Uterus (tissue), 4 donors: ENCODE results near the gene SNX30. TPM values are rescaled to one million over a fixed set of nuclear protein-coding genes. Genes with fewer than 3 reads are reported as not detected.
A peak's percentile ranks its signal among the peaks of the same experiment; 100 is the strongest.
"Not testable (repeated sequence)": the region's sequence is repeated elsewhere in the genome, so short reads cannot be mapped to it uniquely, and the experiment has no call there.

Experiments
- DNase-seq, 2 donors: peaks; one replicate each; pipeline ENCODE4 v3.0.0-alpha.2; 2019 to 2020
- H3K27ac ChIP-seq, 2 donors: fragments of 200-600 bp; sonication (generic); 1 replicate in 1 of 2; 2 replicates in 1 of 2; pipeline ENCODE4 v1.5.1; 2016 to 2018
- H3K27me3 ChIP-seq, 2 donors: fragments of 200-600 bp; sonication (generic); one replicate each; pipeline ENCODE4 v1.5.1; 2018 to 2019; ENCODE audit warnings: control low read depth in 1 of 2
- H3K36me3 ChIP-seq, 2 donors: fragments of 200-600 bp; sonication (generic); one replicate each; pipeline ENCODE4 v1.5.1; 2019; ENCODE audit warnings: control low read depth in 1 of 2
- H3K4me1 ChIP-seq, 2 donors: fragments of 200-600 bp; sonication (generic); one replicate each; pipeline ENCODE4 v1.5.1; 2018 to 2019; ENCODE audit warnings: control low read depth in 1 of 2
- H3K4me3 ChIP-seq, 2 donors: fragments of 200-600 bp; sonication (generic); 1 replicate in 1 of 2; 2 replicates in 1 of 2; pipeline ENCODE4 v1.5.1; 2018 to 2019; ENCODE audit warnings: mild to moderate bottlenecking in 1 of 2
- H3K9me3 ChIP-seq, 2 donors: fragments of 200-600 bp; sonication (generic); one replicate each; pipeline ENCODE4 v1.5.1; 2019; ENCODE audit warnings: control low read depth in 1 of 2
- CTCF ChIP-seq, 4 experiments: fragments of 200-600 bp in 2 of 4; fragments of 450-650 bp in 2 of 4; sonication (generic) in 2 of 4; IDR thresholded peaks; one replicate each; pipeline ENCODE4 v1.5.1; 2016 to 2019; ENCODE audit warnings: antibody characterized with exemption in 4 of 4, mild to moderate bottlenecking in 2 of 4, moderate library complexity in 1 of 4
- POLR2A ChIP-seq, 2 donors: fragments of 450-650 bp; IDR thresholded peaks; one replicate each; pipeline ENCODE4 v1.6.1; 2016; ENCODE audit warnings: antibody characterized with exemption in 2 of 2, mild to moderate bottlenecking in 1 of 2, moderate library complexity in 1 of 2
- intact Hi-C: fragments of 100-400 bp; cut with DNase I; formaldehyde crosslinking; loops from one replicate; pipeline ENCODE4 v1.15.1; 2023; ENCODE audit warnings: low total_unique reads
- total RNA-seq, 4 donors: library from RNA; depleted of rRNA in 3 of 4; stranded (reverse); fragments of >200 nt in 3 of 4; gene quantifications; one replicate each; pipeline versions ENCODE4 v1.1.0 to v1.2.4, GENCODE V29; 2014 to 2023
- donor health status: DM: yes; HTN: yes; CAD: no.

SNX30 gene
- total RNA-seq, 4 donors from 2014 or later: 3.1 to 20.3 (median 11.6) TPM

- TF ChIP-seq POLR2A (IDR thresholded peaks at IDR 0.05): no peak
- TF ChIP-seq CTCF (IDR thresholded peaks at IDR 0.05): no peak
- intact Hi-C loops: no loop called here
- no peaks in the 10 kb centered on the region for H3K4me1 ChIP-seq
- H3K4me3 ChIP-seq: no peak overlapping the region
- no peaks in the 10 kb centered on the region for H3K36me3 ChIP-seq
- no peak for DNase-seq
- no peaks in the 10 kb centered on the region for H3K9me3 ChIP-seq
- H3K27ac ChIP-seq: no peak overlapping the region
- H3K27me3 ChIP-seq: no peaks in the 10 kb centered on the region
These were observed 37.9 kb upstream of the SNX30 start for GRCh38 chr9:112712678-112713077.

DNA sequence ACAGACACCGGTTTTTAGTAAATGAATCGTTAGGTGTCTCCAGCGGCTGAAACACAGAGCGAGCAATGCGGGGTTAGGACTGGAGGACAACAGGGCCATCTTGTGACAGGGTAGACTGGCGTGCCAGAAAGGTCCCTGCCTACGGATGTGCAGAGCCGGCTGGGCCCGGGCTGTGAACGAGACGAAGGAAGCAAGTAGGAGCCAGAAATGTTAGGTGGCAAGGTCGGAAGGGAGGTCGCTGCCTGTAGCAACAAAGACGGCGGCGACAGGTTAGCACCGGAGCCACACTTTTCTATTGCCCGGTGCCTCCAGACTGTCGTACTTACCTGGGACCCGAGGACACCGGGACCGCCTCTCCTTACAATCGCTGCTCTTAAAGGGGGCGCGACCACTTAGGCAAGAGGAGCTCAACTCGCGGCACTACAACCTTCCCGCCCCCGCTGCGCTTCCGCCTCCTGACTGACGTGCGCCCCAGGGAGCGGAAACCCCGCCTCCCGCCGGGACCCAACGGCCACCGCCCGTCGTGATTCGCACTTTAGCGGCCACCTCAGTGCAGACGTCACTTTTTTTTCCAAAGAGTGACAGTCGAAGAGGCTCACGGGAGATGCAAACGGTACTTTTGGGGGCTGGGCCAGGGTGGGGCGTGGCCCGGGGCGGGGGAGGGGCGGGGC, 32.8 kb upstream of the SNX30 start, which contains the start of gene INIP:
INIP (minus strand) TSS at position 457 of the 671 bp plus-strand sequence. CDS start 1,632 bp downstream, outside the sequence.
- peak within 1 kb of the TSS; percentile 91 to 92 for H3K27ac ChIP-seq
- no peaks in the 10 kb centered on the region for H3K9me3 ChIP-seq
- no peaks in the 10 kb centered on the region for H3K4me1 ChIP-seq
- H3K4me3 ChIP-seq: peak within 1 kb of the TSS; percentile 89 to 95
- peak in 1 of 4 experiments; percentile 26 for TF ChIP-seq CTCF (IDR thresholded peaks at IDR 0.05)
- peak; percentile 47 to 80 for TF ChIP-seq POLR2A (IDR thresholded peaks at IDR 0.05)
- intact Hi-C loops: no loop called here
- no peaks in the 10 kb centered on the region for H3K36me3 ChIP-seq
- DNase-seq: peak; percentile 94
- H3K27me3 ChIP-seq: no peaks in the 10 kb centered on the region

DNA sequence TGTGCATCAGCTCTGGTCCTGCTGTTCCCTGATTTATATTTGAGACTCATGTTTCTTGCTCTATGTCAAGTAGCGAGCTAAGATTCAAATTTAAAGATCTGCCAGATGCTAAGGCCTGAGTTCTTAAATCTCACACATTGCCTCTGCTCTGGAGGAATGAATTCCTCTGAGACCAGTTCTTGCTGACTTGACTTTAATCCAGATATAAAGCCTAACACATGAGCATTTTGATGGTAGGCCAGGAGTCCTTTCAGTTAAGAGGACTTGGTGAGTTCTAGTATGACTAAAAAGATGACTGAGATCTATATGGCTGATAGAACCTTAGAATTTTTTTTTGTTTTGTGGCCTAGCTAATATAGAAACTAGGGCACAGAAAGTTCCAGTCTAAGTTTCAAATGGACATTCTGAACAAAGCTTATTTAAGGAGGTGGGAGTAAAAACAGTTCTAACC, 31.3 kb upstream of the SNX30 start:
- H3K27me3 ChIP-seq: no peaks in the 10 kb centered on the region
- H3K36me3 ChIP-seq: no peaks in the 10 kb centered on the region
- H3K4me1 ChIP-seq: no peaks in the 10 kb centered on the region
- no peak overlapping the region for H3K4me3 ChIP-seq
- H3K9me3 ChIP-seq: no peaks in the 10 kb centered on the region
- peak overlapping the region; percentile 34 to 91 for H3K27ac ChIP-seq
- TF ChIP-seq CTCF (IDR thresholded peaks at IDR 0.05) (no peak), POLR2A (IDR thresholded peaks at IDR 0.05) (no peak)
- no peak for DNase-seq
- intact Hi-C loops: no loop called here

DNA sequence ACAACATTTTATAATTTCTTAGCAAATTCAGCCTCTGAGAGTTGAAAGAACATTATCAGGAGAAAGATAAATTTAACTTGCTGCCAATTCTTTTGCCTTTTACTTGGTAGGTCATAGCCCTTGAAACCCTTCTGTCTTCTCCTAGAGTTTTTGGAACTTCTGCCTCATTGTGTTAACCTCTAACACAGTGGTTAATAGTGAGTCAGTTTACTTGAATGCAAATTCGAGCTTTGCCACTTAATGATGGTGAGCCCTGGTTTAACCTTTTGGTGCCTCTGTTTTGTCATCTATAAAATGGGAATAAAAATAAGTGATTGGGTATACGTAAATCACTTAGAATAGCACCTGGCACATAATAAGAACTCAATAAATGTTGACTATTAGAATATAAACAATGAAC, 30.9 kb upstream of the SNX30 start:
- no peak for TF ChIP-seq POLR2A (IDR thresholded peaks at IDR 0.05)
- no peak for TF ChIP-seq CTCF (IDR thresholded peaks at IDR 0.05)
- DNase-seq: no peak
- intact Hi-C loops: no loop called here

DNA sequence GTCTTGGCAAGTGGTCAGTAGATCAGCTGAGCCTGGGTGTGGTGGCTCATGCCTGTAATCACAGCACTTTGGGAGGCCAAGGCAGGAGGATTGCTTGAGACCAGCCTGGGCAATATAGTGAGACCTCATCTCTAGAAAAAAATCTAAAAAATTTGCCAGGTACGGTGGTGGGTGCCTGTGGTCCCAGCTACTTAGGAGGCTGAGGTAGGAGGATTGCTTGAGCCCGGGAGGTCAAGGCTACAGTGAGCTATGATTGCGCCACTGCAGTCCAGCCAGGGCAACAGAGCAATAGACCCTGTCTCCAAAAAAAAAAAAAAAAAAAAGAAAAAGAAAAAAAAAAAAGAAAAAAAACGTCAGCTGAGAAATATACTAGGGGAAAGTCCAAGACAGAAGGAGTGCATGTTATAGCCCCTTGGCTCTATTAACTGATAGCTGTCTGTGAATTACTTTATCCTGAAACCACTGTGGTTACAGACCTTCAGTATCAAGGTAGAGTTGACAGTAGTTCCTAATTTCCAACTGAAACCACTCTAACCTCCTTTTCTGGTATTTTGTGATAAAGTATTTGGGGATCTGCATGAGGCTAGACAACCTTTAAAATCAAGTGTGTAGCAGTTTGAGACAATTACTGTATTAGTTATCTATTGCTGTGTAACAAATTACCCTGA, 30.3 kb upstream of the SNX30 start:
- Histone ChIP-seq H3K27me3 (no peaks in the 10 kb centered on the region), H3K4me1 (no peaks in the 10 kb centered on the region), H3K9me3 (no peaks in the 10 kb centered on the region), H3K27ac (no peak overlapping the region), H3K36me3 (no peaks in the 10 kb centered on the region), H3K4me3 (no peak overlapping the region)
- intact Hi-C loops: no loop called here
- TF ChIP-seq POLR2A (IDR thresholded peaks at IDR 0.05) (no peak), CTCF (IDR thresholded peaks at IDR 0.05) (no peak)
- DNase-seq: no peak

More for the DNA sequence above, 30.9 kb upstream of the SNX30 start:
- Histone ChIP-seq H3K27me3 (no peaks in the 10 kb centered on the region), H3K27ac (peak overlapping the region; percentile 34 to 91), H3K36me3 (no peaks in the 10 kb centered on the region), H3K4me3 (no peak overlapping the region), H3K9me3 (no peaks in the 10 kb centered on the region), H3K4me1 (no peaks in the 10 kb centered on the region)

- H3K4me1 ChIP-seq, DNase-seq, H3K27me3 ChIP-seq, H3K4me3 ChIP-seq, H3K9me3 ChIP-seq, intact Hi-C loops, H3K27ac ChIP-seq, H3K36me3 ChIP-seq: not testable (repeated sequence)
These were observed 27.8 kb upstream of the SNX30 start for GRCh38 chr9:112722749-112723148.
